Activated CD8-positive, alpha-beta memory T cell treated with anti-CD3 and anti-CD28 coated beads, Interleukin-2, amount 50 U/mL, for 4 hours (primary cell): ENCODE data around the gene NLRP2B.
"Not testable (repeated sequence)": the region's sequence is repeated elsewhere in the genome, so short reads cannot be mapped to it uniquely, and the experiment has no call there.

Source experiments
- DNase-seq: peaks from one replicate; pipeline ENCODE4 v3.0.0-alpha.2; 2020

NLRP2B gene

GRCh38 chrX:57680160-57680559 is at the start of gene NLRP2B:
TSS of gene NLRP2B (minus strand) at chrX:57680260.
- no peak for DNase-seq

GRCh38 chrX:57725995-57726394 is 45.9 kb upstream of the NLRP2B start:
- DNase-seq: not testable (repeated sequence)

DNA sequence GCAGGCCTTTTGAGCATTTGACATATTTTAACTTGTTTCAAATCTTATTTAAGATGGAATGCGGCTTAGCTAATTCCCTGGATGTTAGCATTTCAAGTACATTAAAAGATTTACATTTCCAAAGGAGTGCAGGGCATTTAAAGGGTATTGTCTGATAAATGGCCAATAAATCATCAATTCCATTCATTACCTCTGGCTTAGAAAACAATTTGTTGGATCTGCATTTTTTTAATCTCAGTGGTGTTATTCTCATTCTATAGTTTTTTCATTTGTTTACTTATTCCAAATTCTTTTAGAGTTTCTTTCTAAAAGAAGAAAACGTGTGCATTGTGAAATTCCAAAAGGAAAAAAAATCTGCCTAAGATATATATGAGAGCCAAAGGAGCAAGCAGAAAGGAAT is 1.3 kb upstream of the NLRP2B start:
- no peak for DNase-seq

- no peak for DNase-seq
These were observed 1.2 kb downstream of the NLRP2B start for GRCh38 chrX:57678686-57679428.

DNA sequence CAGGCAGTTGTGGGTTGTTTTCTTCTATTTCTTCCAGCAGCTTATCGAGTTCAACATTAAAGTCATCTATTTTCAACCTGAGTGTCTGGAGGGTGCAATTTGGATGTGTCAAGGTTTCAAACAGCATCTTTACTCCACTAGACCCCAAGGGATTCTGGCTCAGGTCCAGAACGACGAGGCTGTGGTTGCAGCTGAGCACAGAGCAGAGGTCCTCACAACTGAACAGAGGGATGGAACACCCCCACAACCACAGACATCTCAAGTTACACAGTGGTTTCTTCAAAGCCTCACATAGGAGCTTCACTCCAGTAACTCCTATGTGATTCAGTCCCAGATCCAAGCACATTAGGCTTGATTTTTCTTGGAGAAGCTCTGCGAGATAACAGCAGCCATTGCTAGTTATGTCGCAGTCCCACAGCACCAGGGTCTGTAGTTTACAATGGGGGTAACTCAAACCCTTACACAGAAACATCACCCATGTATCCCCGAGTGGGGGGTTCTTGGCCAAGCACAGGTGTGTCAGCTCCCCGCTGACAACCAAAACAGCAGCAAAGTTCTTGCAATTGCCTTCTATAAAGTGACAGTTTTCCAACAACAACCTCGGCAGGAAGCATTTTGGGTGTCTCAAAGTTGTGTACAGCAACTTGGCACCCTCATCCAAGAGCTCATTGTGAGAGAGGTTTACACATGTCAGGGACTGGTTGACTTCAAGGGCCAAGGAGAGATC is 2.8 kb downstream of the NLRP2B start:
- no peak for DNase-seq

GRCh38 chrX:57675320-57675719 is 4.7 kb downstream of the NLRP2B start:
- no peak for DNase-seq

DNA sequence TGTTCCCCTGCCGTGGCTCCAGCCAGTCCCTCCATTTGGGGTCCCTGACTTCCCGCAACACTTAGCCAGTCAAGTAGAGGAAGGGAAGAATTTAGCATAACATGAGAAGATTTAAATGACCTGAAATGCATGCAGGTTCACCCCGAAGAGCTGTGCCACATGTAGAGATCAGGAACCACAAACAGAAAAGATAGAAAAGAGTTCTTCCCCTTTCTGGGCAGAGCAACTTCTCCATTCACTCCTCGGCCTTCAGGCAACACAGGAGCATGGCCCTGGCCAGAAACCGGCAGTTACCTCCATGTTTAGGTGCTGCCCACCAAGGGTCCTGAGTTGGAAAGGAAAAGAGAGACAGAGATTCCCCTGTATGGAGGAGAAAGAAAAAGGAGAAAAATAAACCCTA is 5.2 kb downstream of the NLRP2B start:
- no peak for DNase-seq

- no peak for DNase-seq
These were observed 10.1 kb downstream of the NLRP2B start for GRCh38 chrX:57669961-57670360.

DNA sequence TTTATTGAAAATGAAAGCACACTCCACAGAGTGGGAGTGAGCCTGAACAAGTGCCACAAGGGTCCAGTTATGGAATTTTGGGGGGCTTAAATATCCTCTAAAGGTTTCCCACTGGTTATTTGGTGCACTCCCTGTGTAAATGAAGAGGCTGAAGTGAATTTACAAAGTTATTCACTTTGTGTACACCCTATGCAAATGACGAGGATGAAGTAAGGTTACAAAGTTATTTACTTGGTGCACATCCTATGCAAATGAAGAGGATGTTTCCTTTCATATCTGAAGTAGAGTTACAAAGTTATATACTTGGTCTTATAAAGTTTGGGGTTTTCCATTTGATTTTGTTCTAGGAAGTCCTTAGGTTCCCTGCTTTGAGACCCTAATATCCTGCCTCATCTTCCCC is 13.1 kb downstream of the NLRP2B start:
- DNase-seq: no peak

DNA sequence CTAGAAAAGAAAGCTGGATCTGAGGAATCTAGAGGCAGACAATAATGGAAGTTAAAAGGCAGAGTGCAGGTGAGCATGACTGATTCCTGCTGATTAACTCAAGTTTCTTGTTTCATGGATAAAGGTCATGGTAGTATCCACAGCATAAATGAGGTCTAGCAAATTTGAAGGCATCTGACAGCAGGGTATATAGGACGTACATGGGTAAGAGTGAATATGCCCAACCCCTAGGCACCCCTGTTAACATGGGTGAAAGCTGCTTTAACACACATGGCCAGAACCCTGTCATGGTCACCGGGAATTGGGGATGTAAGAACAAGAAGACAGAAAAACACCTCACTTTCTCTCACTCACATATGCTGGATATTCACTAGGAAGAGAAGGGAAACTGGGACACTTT is 25.0 kb downstream of the NLRP2B start:
- no peak for DNase-seq

DNA sequence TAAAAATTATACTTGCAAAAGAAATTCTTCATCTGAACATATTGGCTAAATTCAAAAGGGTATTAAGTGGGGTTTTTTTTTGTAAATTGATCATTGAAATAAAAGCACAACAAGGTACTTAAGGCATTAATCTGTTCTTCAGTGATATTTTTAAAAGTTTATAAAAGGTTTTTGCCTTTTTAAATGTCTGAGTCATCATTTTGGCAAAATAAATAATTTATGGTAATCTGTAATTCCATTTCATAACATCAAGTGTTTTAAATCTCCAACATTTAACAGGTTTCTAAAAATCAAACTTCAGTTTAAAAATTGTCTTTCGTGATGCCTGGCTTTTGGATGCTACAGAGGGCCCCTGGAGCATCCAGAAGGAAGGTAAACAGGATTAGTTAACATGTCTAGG is 27.4 kb downstream of the NLRP2B start:
- DNase-seq: no peak

DNA sequence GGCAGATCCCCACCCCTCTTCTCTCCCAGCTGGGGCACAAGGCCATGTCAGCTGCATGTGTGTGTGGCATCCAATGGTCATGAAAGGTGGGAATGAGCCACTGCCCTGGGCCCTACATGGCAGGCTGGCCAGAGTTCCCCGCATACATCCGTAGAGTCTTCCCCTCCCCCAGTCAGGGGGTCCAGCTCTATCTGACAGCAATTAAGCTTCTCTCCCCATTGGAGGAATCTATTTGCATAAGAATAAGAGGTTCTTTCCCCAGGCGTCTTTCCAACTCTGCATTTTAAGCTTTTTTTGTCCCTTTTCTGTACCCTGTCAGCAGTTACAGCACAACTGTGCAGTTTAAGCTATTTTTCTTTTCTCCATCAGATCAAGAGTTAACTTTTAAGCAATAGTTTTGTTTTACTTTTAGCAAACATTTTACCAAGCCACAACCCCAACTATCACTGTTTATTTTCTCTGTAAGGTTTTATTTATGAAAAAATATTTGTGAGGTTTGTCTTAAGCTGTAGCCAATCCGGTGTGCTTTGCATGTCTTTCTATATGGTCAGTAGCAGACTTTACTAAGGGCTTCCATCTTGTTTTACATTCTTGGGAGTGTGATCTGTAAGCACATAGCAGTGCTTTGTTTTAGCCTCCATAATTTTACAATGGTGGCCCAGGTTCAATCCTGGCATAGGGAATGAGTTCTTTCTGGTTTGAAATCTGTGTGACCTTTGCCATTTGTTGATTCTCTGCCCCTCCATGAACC is 28.7 kb downstream of the NLRP2B start:
- DNase-seq: no peak

- DNase-seq: no peak
These were observed 33.0 kb downstream of the NLRP2B start for GRCh38 chrX:57647020-57647419.

- no peak for DNase-seq
These were observed 36.4 kb downstream of the NLRP2B start for GRCh38 chrX:57643698-57644097.

DNA sequence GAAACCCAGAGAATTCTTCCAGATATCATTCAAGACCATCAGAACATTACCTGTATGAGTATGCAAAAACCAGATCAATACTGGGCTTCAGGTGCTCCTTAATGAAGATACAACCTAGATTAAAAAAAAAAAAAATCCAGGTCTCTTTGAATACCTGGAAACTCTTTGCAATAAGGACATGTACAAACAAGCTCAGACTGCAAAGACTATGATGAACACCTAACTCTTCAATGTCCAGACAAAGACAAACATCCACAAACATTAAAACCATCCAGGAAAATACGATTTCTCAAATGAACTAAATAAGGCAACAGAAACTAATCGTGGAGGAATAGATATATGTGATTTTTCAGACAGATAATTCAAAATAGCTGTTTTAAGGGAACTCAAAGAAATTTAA is 38.7 kb downstream of the NLRP2B start:
- no peak for DNase-seq

DNA sequence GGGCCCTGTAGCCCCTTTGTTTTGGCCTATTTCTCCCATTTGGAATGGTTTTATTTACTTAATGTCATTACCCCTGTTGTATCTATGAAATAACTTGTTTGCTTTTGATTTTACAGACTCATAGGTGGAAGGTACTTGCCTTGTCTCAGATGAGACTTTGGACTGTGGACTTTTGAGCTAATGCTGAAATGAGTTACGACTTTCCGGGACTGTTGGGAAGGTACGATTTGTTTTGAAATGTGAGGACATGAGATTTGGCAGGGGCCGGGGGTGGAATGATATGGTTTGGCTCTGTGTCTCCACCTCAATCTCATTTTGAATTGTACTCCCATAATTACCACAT is 39.4 kb downstream of the NLRP2B start:
- DNase-seq: no peak

DNA sequence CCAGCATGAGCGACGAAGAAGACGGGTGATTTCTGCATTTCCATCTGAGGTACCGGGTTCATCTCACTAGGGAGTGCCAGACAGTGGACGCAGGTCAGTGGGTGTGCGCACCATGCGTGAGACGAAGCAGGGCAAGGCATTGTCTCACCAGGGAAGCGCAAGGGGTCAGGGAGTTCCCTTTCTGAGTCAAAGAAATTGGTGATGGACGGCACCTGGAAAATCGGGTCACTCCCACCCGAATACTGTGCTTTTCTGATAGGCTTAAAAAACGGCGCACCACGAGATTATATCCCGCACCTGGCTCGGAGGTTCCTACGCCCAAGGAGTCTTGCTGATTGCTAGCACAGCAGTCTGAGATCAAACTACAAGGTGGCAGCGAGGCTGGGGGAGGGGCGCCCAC is 50.6 kb downstream of the NLRP2B start:
- not testable (repeated sequence) for DNase-seq
